ENCODE measurements around the gene RAPH1.

GRCh38 chr2:203562268-203562667 lies 27.2 kb upstream of the RAPH1 start:
- TF ChIP-seq CTCF (IDR thresholded peaks at IDR 0.05) (no peak), POLR2AphosphoS5 (IDR thresholded peaks at IDR 0.05) (no peak)

All from gastroesophageal sphincter (tissue), 3 donors.